IPS-15b (cell line): ENCODE measurements around the gene KCNQ1.

Experiments
- H3K27me3 ChIP-seq: one replicate; pipeline ENCODE4 v1.6.1; 2013; ENCODE audit warnings: low read length; ENCODE audit not compliant: control insufficient read depth, insufficient read depth
- H3K36me3 ChIP-seq: one replicate; pipeline ENCODE4 v1.6.1; 2013; ENCODE audit warnings: low read length; ENCODE audit not compliant: control insufficient read depth, insufficient read depth
- H3K4me1 ChIP-seq: one replicate; pipeline ENCODE4 v1.6.1; 2013; ENCODE audit warnings: mild to moderate bottlenecking, low read length; ENCODE audit not compliant: control insufficient read depth, insufficient read depth
- H3K4me3 ChIP-seq: one replicate; pipeline ENCODE4 v1.5.1; 2013; ENCODE audit warnings: low read depth, low read length
- H3K9ac ChIP-seq: one replicate; pipeline ENCODE4 v1.6.1; 2013; ENCODE audit warnings: low read depth, mild to moderate bottlenecking, low read length
- H3K9me3 ChIP-seq: one replicate; pipeline ENCODE4 v1.6.1; 2013; ENCODE audit warnings: mild to moderate bottlenecking, low read length; ENCODE audit not compliant: control insufficient read depth, insufficient read depth

Gene KCNQ1

GRCh38 chr11:2559527-2560311 lies 114.9 kb downstream of the KCNQ1 start:
- H3K36me3 ChIP-seq, result no peaks in the 10 kb centered on the region
- no peak overlapping the region for H3K9ac ChIP-seq
- peaks cover 1% of the 10 kb centered on the region for H3K27me3 ChIP-seq
- no peaks in the 10 kb centered on the region for H3K9me3 ChIP-seq
- H3K4me1 ChIP-seq, result no peaks in the 10 kb centered on the region
- no peak overlapping the region for H3K4me3 ChIP-seq

- H3K36me3 ChIP-seq, result no peaks in the 10 kb centered on the region
- no peaks in the 10 kb centered on the region for H3K9me3 ChIP-seq
- no peaks in the 10 kb centered on the region for H3K4me1 ChIP-seq
- no peak overlapping the region for H3K9ac ChIP-seq
- peaks cover 7% of the 10 kb centered on the region for H3K27me3 ChIP-seq
- H3K4me3 ChIP-seq, result no peak overlapping the region
Observed at GRCh38 chr11:2561696-2562581, 117.1 kb downstream of the KCNQ1 start.

GRCh38 chr11:2562890-2563212 lies 118.0 kb downstream of the KCNQ1 start:
- Histone ChIP-seq H3K36me3 (no peaks in the 10 kb centered on the region), H3K27me3 (peaks cover 7% of the 10 kb centered on the region), H3K4me3 (no peak overlapping the region), H3K4me1 (no peaks in the 10 kb centered on the region), H3K9me3 (no peaks in the 10 kb centered on the region), H3K9ac (no peak overlapping the region)

- peaks cover 7% of the 10 kb centered on the region for H3K27me3 ChIP-seq
- no peak overlapping the region for H3K4me3 ChIP-seq
- no peak overlapping the region for H3K9ac ChIP-seq
- H3K9me3 ChIP-seq, result no peaks in the 10 kb centered on the region
- no peaks in the 10 kb centered on the region for H3K36me3 ChIP-seq
- no peaks in the 10 kb centered on the region for H3K4me1 ChIP-seq
Observed at GRCh38 chr11:2563213-2564007, 118.6 kb downstream of the KCNQ1 start.

GRCh38 chr11:2564008-2564530 lies 119.3 kb downstream of the KCNQ1 start:
- H3K9me3 ChIP-seq, result no peaks in the 10 kb centered on the region
- no peak overlapping the region for H3K9ac ChIP-seq
- H3K4me3 ChIP-seq, result no peak overlapping the region
- no peaks in the 10 kb centered on the region for H3K4me1 ChIP-seq
- H3K36me3 ChIP-seq, result no peaks in the 10 kb centered on the region
- peaks cover 7% of the 10 kb centered on the region for H3K27me3 ChIP-seq

GRCh38 chr11:2564588-2565425 lies 120.0 kb downstream of the KCNQ1 start:
- Histone ChIP-seq H3K9ac (no peak overlapping the region), H3K36me3 (no peaks in the 10 kb centered on the region), H3K27me3 (peaks cover 7% of the 10 kb centered on the region), H3K4me3 (no peak overlapping the region), H3K4me1 (no peaks in the 10 kb centered on the region), H3K9me3 (no peaks in the 10 kb centered on the region)

GRCh38 chr11:2565447-2566222 lies 120.8 kb downstream of the KCNQ1 start:
- Histone ChIP-seq H3K4me3 (no peak overlapping the region), H3K27me3 (peaks cover 7% of the 10 kb centered on the region), H3K36me3 (no peaks in the 10 kb centered on the region), H3K9ac (no peak overlapping the region), H3K4me1 (no peaks in the 10 kb centered on the region), H3K9me3 (no peaks in the 10 kb centered on the region)

GRCh38 chr11:2566223-2567025 lies 121.6 kb downstream of the KCNQ1 start:
- H3K4me1 ChIP-seq, result no peaks in the 10 kb centered on the region
- H3K27me3 ChIP-seq, result peaks cover 7% of the 10 kb centered on the region
- no peak overlapping the region for H3K9ac ChIP-seq
- no peaks in the 10 kb centered on the region for H3K36me3 ChIP-seq
- no peaks in the 10 kb centered on the region for H3K9me3 ChIP-seq
- H3K4me3 ChIP-seq, result no peak overlapping the region

- Histone ChIP-seq H3K9me3 (no peaks in the 10 kb centered on the region), H3K27me3 (peaks cover 7% of the 10 kb centered on the region), H3K9ac (no peak overlapping the region), H3K36me3 (no peaks in the 10 kb centered on the region), H3K4me1 (no peaks in the 10 kb centered on the region), H3K4me3 (no peak overlapping the region)
Observed at GRCh38 chr11:2567026-2567671, 122.3 kb downstream of the KCNQ1 start.
